ENCODE measurements around the gene PLPPR1.

DNA sequence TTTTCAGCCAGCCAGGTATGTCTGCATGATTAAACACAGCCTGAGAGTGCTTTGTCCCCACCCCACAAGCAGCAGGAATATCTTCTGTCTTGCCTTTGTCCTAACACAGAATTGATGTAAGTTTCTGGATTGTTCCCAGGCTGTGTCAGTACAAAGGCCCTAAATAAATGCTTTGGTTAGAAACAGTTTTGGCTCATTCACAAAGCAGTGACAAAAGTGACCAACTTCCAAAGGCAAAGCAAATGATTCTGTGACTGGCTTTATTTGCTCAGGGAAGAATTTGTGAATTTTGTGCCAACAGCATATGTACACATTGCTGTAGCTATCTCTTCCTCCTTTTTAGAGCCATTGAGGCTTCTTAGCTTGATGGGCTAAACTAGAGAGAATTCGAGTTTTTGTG, 133.7 kb downstream of the PLPPR1 start:
- TF ChIP-seq, protein P1, sequence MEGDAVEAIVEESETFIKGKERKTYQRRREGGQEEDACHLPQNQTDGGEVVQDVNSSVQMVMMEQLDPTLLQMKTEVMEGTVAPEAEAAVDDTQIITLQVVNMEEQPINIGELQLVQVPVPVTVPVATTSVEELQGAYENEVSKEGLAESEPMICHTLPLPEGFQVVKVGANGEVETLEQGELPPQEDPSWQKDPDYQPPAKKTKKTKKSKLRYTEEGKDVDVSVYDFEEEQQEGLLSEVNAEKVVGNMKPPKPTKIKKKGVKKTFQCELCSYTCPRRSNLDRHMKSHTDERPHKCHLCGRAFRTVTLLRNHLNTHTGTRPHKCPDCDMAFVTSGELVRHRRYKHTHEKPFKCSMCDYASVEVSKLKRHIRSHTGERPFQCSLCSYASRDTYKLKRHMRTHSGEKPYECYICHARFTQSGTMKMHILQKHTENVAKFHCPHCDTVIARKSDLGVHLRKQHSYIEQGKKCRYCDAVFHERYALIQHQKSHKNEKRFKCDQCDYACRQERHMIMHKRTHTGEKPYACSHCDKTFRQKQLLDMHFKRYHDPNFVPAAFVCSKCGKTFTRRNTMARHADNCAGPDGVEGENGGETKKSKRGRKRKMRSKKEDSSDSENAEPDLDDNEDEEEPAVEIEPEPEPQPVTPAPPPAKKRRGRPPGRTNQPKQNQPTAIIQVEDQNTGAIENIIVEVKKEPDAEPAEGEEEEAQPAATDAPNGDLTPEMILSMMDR (IDR thresholded peaks at IDR 0.05), result no peak
- TF ChIP-seq POLR2A (IDR thresholded peaks at IDR 0.05), result no peak

Measured in Peyer's patch (tissue), 4 donors.